Liver (tissue), 3 donors: ENCODE measurements around the gene RARA.

Experiments used
- SP1 ChIP-seq: IDR thresholded peaks from 2 replicates; pipeline ENCODE4 v1.6.1; 2018; ENCODE audit warnings: antibody characterized with exemption, mild to moderate bottlenecking
- YY1 ChIP-seq: IDR thresholded peaks from 2 replicates; pipeline ENCODE4 v1.6.1; 2016; ENCODE audit warnings: antibody characterized with exemption, mild to moderate bottlenecking
- TF ChIP-seq, protein P1 (sequence below): fragments of 150-350 bp; IDR thresholded peaks from 2 replicates; pipeline ENCODE4 v1.5.1; 2017; ENCODE audit warnings: improper control_type of control experiment, low read depth, low read length; ENCODE audit not compliant: missing input control
- TF ChIP-seq, protein P2 (sequence below): IDR thresholded peaks from 2 replicates; pipeline ENCODE4 v1.6.1; 2016; ENCODE audit warnings: antibody characterized with exemption
- TF ChIP-seq, protein P3 (sequence below): IDR thresholded peaks from 2 replicates; pipeline ENCODE4 v1.6.1; 2016; ENCODE audit warnings: antibody characterized with exemption, mild to moderate bottlenecking
- TF ChIP-seq, protein P4 (sequence below): IDR thresholded peaks from 2 replicates; pipeline ENCODE4 v1.6.1; 2016; ENCODE audit warnings: antibody characterized with exemption
- donor health status: healthy.
- donor health status: healthy.

DNA sequence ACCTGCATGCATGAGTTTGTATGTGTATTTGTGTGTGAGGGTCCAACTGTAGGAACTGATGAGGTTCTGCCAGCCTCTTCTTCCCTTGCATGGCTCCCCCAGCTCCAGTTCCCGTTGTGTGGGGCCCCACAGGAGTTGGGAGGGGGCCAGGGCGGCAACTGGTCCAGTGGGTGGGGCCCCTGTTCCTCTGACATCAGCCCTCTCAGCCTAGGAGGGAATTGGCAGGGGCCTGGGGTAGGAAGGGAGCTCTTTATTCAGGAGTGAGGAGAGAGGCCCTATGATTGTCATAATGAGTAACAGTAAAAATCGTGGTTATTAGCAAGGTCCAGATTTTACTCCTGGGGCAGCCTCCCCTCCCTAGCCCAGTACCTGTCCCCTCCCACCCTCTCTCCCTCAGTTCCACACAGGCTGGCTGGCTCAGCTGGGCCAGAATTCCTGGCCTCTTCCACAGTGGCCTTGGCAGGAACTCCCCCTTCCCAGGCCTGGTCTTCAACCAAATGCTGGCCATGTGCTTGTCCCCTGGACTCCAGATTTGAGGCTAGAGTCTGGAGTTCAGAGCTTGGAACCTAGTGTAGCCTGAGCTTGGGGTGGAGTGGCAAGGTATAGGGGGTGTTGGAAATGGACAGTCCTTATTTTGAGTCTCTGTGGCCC is 18.9 kb downstream of the RARA start:
- TF ChIP-seq, protein P1, sequence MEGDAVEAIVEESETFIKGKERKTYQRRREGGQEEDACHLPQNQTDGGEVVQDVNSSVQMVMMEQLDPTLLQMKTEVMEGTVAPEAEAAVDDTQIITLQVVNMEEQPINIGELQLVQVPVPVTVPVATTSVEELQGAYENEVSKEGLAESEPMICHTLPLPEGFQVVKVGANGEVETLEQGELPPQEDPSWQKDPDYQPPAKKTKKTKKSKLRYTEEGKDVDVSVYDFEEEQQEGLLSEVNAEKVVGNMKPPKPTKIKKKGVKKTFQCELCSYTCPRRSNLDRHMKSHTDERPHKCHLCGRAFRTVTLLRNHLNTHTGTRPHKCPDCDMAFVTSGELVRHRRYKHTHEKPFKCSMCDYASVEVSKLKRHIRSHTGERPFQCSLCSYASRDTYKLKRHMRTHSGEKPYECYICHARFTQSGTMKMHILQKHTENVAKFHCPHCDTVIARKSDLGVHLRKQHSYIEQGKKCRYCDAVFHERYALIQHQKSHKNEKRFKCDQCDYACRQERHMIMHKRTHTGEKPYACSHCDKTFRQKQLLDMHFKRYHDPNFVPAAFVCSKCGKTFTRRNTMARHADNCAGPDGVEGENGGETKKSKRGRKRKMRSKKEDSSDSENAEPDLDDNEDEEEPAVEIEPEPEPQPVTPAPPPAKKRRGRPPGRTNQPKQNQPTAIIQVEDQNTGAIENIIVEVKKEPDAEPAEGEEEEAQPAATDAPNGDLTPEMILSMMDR = no peak
- TF ChIP-seq SP1 = no peak
- no peak for TF ChIP-seq YY1
- TF ChIP-seq, protein P2, sequence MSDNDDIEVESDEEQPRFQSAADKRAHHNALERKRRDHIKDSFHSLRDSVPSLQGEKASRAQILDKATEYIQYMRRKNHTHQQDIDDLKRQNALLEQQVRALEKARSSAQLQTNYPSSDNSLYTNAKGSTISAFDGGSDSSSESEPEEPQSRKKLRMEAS = no peak
- TF ChIP-seq, protein P3, sequence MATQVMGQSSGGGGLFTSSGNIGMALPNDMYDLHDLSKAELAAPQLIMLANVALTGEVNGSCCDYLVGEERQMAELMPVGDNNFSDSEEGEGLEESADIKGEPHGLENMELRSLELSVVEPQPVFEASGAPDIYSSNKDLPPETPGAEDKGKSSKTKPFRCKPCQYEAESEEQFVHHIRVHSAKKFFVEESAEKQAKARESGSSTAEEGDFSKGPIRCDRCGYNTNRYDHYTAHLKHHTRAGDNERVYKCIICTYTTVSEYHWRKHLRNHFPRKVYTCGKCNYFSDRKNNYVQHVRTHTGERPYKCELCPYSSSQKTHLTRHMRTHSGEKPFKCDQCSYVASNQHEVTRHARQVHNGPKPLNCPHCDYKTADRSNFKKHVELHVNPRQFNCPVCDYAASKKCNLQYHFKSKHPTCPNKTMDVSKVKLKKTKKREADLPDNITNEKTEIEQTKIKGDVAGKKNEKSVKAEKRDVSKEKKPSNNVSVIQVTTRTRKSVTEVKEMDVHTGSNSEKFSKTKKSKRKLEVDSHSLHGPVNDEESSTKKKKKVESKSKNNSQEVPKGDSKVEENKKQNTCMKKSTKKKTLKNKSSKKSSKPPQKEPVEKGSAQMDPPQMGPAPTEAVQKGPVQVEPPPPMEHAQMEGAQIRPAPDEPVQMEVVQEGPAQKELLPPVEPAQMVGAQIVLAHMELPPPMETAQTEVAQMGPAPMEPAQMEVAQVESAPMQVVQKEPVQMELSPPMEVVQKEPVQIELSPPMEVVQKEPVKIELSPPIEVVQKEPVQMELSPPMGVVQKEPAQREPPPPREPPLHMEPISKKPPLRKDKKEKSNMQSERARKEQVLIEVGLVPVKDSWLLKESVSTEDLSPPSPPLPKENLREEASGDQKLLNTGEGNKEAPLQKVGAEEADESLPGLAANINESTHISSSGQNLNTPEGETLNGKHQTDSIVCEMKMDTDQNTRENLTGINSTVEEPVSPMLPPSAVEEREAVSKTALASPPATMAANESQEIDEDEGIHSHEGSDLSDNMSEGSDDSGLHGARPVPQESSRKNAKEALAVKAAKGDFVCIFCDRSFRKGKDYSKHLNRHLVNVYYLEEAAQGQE = no peak
- TF ChIP-seq, protein P4, sequence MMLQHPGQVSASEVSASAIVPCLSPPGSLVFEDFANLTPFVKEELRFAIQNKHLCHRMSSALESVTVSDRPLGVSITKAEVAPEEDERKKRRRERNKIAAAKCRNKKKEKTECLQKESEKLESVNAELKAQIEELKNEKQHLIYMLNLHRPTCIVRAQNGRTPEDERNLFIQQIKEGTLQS = no peak
